Left cardiac atrium (tissue), 4 donors: Measurements from ENCODE around the gene ADGRV1. TPM values are rescaled to one million over a fixed set of nuclear protein-coding genes. Genes with fewer than 3 reads are reported as not detected.
"Not testable (repeated sequence)": the region's sequence is repeated elsewhere in the genome, so short reads cannot be mapped to it uniquely, and the experiment has no call there.

Experiments
- ATAC-seq, 2 donors: fragments of 200-7000 bp; cut with Tn5 transposase; one replicate each; pipeline ENCODE4 v1.9.1; 2020; ENCODE audit warnings: mild to moderate bottlenecking in 2 of 2, moderate library complexity in 2 of 2
- DNase-seq: peaks from one replicate; pipeline ENCODE4 v3.0.0-alpha.2; 2020
- intact Hi-C, 2 donors: fragments of 100-400 bp; cut with DNase I; formaldehyde crosslinking; loops; one replicate each; pipeline versions ENCODE4 v1.14.1 to v1.15.1; 2022 to 2023
- total RNA-seq, 2 donors: library from RNA; stranded (reverse); fragmentation: NEBNext Ultra II Directional; extraction: Animal tissue kit (Norgen Biotek cat#: 25700); gene quantifications; one replicate each; pipeline ENCODE4 v1.2.1, GENCODE V29; 2021
- donor health status: DM: no; HTN: yes; CAD: no.
- donor health status: DM: no; HTN: yes; CAD: no; lungs with severe emphysema.
- donor health status: DM: yes; HTN: yes; CAD: no.
- donor health status: Dilated cardiomyopathy.

ADGRV1 gene
- total RNA-seq, 2 donors from 2014 or later, result 0.32 to 0.60 TPM

GRCh38 chr5:90585337-90585986 is 26.9 kb downstream of the ADGRV1 start:
- intact Hi-C loops, result no loop called here
- DNase-seq (no peak), ATAC-seq (no peak)

DNA sequence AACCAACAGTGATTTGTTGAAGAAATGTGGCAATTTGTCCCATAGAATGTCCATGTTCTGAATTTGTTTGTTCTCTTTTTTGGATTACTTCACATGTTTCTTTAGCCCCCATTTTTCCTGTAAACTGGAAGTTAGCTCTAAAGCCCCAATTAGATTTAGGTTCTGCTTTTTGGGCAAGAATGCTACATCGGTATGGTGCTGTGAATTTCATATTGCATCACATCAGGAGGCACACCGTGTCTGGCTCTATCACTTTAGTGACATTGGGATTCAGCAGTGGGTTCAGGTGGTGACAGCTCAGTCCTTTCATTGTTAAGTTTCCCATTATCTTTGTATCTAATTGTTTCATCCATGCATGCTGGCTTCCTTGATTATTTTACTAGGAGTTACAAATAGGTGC is 27.9 kb downstream of the ADGRV1 start:
- no peak for ATAC-seq
- DNase-seq, result no peak
- intact Hi-C loops, result no loop called here

GRCh38 chr5:90590170-90590569 is 31.6 kb downstream of the ADGRV1 start:
- ATAC-seq, result no peak
- intact Hi-C loops, result no loop called here
- DNase-seq, result no peak

GRCh38 chr5:90593083-90593482 is 34.5 kb downstream of the ADGRV1 start:
- ATAC-seq, DNase-seq, intact Hi-C loops: not testable (repeated sequence)

GRCh38 chr5:90595766-90596165 is 37.2 kb downstream of the ADGRV1 start:
- ATAC-seq, intact Hi-C loops, DNase-seq: not testable (repeated sequence)

- ATAC-seq, result no peak
- intact Hi-C loops, result no loop called here
- DNase-seq, result no peak
Measured at GRCh38 chr5:90598293-90598692, 39.7 kb downstream of the ADGRV1 start.

GRCh38 chr5:90600307-90600706 is 41.7 kb downstream of the ADGRV1 start:
- ATAC-seq, DNase-seq: not testable (repeated sequence)
- intact Hi-C loops, result loop anchor here in 1 of 2 donors (10.0 kb wide), 2 partner anchors 166 to 184 kb away; no protein-coding TSS in a partner anchor

DNA sequence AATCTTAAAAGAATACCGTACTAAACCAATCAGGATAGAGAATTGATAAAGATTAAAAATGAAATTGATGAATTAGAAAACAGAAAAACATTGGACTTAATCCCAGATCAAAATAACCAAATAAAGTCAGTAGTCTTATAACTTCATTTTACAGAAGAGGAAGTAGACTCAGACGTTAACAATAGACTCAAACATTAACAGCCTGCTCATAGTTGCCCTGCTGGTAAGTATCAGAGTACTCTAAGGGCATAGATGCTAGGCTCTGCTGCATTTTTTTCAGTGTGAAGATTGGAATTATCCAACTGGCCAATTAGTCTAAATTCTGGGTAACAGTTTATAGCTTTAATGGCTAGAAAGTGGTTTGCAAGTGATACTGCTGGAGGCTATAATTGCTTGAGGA is 42.9 kb downstream of the ADGRV1 start:
- ATAC-seq, result no peak
- intact Hi-C loops, result loop anchor here in 1 of 2 donors (10.0 kb wide), 2 partner anchors 167 to 183 kb away; no protein-coding TSS in a partner anchor
- DNase-seq, result no peak

GRCh38 chr5:90602681-90603080 is 44.1 kb downstream of the ADGRV1 start:
- ATAC-seq (no peak), DNase-seq (no peak)
- intact Hi-C loops, result loop anchor here in 1 of 2 donors (10.0 kb wide), 2 partner anchors 168 to 182 kb away; no protein-coding TSS in a partner anchor

DNA sequence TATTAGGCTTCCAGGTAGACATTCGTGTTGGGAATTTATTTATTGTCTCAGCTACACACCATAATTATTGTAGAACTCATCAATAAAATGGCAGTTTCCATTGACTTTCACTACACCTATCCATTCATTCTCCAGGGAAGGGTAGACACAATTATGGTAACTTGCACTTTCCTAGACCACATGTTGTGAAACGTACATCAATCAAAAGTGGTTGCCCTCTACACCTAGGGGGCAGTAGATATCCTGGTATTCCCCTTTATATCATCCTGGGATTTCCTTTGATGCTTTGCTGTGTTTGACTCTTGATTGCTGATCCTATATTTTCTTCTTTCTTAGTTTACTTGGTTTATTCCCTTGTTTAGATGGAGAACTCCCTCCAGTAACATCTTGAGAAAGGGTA is 47.9 kb downstream of the ADGRV1 start:
- intact Hi-C loops, result loop anchor here in 1 of 2 donors (10.0 kb wide), 2 partner anchors 172 to 178 kb away; no protein-coding TSS in a partner anchor
- no peak for DNase-seq
- ATAC-seq, result no peak

- intact Hi-C loops, result no loop called here
- ATAC-seq (no peak), DNase-seq (no peak)
Measured at GRCh38 chr5:90612919-90613318, 54.3 kb downstream of the ADGRV1 start.

GRCh38 chr5:90613459-90613858 is 54.9 kb downstream of the ADGRV1 start:
- ATAC-seq (no peak), DNase-seq (no peak)
- intact Hi-C loops, result no loop called here

- DNase-seq, result no peak
- no peak for ATAC-seq
- intact Hi-C loops, result no loop called here
Measured at GRCh38 chr5:90613918-90614504, 55.4 kb downstream of the ADGRV1 start.

- ATAC-seq (no peak), DNase-seq (no peak)
- intact Hi-C loops, result no loop called here
Measured at GRCh38 chr5:90615355-90615754, 56.8 kb downstream of the ADGRV1 start.

- intact Hi-C loops, result no loop called here
- DNase-seq (no peak), ATAC-seq (no peak)
Measured at GRCh38 chr5:90618071-90618470, 59.5 kb downstream of the ADGRV1 start.

- ATAC-seq, DNase-seq, intact Hi-C loops: not testable (repeated sequence)
Measured at GRCh38 chr5:90619762-90620161, 61.2 kb downstream of the ADGRV1 start.

GRCh38 chr5:90621848-90622247 is 63.3 kb downstream of the ADGRV1 start:
- intact Hi-C loops, result no loop called here
- no peak for DNase-seq
- ATAC-seq, result no peak

- no peak for ATAC-seq
- intact Hi-C loops, result no loop called here
- no peak for DNase-seq
Measured at GRCh38 chr5:90626493-90626892, 67.9 kb downstream of the ADGRV1 start.

- intact Hi-C loops, result no loop called here
- ATAC-seq (no peak), DNase-seq (no peak)
Measured at GRCh38 chr5:90628492-90628891, 69.9 kb downstream of the ADGRV1 start.

- ATAC-seq, result no peak
- intact Hi-C loops, result no loop called here
- DNase-seq, result no peak
Measured at GRCh38 chr5:90632791-90633190, 74.2 kb downstream of the ADGRV1 start.

DNA sequence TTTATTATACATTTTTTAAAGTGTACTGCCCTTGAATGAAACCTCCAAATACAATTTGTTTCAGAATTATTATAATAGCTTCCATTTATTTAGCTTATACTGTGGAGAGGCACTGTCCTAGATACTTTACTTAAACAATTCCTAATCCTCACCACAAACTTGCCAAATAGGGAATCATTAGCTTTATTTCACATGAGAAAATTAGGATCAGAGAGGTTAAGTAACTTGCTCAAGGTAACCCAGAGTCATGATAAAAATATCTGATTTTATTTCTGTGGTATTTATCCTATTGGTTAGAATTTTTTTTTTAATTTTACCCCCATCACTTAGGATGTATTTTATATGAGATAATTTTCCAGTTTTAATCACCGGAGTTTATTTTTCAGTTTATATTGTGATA is 78.4 kb downstream of the ADGRV1 start:
- intact Hi-C loops, result no loop called here
- ATAC-seq (no peak), DNase-seq (no peak)
